GM21737 (cell line): ENCODE data around the gene PAM.
"Not testable (repeated sequence)": the region's sequence is repeated elsewhere in the genome, so short reads cannot be mapped to it uniquely, and the experiment has no call there.

ENCODE experiments used
- ATAC-seq: cut with Tn5 transposase; IDR thresholded peaks from one replicate; pipeline ENCODE4 v1.9.1; 2021; ENCODE audit warnings: mild to moderate bottlenecking, moderate library complexity; ENCODE audit not compliant: unreplicated experiment

PAM gene

DNA sequence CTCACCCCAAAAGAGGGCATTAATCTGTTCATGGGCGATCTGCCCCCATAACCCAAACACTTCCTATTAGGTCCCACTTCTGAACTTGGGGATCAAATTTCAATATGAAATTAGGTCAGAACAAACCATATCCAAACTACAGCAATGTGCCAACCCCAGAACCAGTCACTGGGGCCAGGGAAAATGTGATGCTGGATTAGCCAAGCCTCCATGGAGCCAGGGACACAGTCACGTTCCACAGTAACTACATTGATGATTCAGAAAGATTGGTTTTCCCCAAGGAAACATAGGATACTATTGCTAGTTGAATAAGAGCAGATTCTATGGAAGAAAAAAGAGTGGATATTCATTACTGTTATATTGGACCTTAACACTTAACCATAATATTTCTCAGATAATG, 280.6 kb downstream of the PAM start:
- no peak for ATAC-seq

DNA sequence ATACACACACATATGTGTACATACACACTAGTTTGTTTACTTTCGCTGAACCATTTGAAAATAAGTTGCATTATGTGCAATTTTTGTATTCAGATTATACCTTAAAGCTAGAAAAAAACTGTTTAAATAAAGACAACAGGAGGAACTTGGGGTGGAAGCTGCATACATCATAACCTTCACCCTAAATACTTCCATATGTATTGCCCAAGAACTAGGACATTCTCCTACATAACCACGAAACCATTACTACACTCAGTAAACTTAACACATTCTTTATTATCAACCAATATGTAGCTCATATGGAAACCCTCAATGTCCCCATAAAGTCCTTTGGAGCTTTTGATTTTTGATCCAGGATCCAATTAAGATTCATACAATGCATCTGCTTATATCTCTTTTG, 281.5 kb downstream of the PAM start:
- no peak for ATAC-seq

DNA sequence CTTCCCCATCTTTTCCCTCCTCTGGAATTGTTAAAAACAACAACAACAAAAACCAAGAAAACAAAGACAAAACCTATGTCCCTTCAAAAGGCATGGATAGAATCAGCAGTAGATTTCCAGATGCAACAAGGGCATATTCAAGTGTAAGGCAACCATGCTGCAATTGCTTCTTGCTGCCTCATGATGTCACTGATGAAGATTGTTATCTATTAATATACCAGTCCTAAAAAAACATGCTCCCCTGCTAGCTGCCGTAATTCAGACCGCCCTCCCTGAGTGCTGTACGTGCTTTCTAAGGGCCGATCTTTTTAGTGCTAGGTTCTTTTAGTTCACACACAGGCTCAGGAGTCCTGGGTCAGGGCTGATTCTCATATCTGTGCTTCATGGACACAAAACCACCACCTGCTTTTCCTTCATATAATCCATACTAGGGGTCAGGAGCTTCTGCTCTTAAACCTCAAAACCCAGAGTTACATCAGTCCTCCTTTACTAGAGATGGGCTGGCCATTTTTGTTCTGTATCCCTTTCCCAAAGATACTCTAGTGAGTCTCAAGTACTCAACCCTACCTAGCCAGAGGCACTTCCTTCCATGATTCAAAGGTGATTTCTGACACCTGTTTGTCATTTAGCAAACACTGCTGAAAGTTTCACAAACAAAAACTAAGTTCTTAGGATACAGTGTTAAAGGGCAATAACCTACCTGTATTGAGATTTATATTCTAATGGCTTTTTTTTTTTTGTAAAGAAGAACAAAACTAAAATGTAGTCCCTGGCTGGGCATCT, 282.8 kb downstream of the PAM start:
- no peak for ATAC-seq

DNA sequence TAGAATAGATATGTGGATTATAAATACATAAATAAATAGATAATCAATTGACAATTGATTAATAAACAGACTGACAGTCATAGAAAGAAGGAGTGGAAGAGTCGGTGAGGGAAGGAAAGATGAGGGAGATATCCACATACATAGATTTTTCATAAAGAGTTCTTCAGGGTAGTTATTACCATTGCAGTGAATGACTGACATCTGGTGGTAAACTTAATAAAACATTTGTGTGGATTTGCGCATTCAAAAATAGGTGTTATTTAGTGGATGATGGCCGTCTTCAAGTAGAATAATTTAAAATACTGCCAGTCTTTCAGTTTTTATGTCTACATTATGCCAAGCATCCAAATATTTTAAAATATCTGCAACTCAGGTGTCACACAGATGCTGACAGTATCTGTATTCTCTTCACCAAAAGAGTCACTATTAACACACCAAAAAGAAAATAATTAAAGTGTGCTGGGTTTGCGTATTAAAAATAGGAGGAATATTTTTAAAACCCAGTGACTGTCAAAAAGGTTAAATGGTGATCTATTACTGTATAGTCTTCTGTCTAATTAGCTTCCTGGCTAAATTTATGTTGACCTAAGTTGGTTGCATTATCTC, 286.1 kb downstream of the PAM start:
- ATAC-seq = no peak

DNA sequence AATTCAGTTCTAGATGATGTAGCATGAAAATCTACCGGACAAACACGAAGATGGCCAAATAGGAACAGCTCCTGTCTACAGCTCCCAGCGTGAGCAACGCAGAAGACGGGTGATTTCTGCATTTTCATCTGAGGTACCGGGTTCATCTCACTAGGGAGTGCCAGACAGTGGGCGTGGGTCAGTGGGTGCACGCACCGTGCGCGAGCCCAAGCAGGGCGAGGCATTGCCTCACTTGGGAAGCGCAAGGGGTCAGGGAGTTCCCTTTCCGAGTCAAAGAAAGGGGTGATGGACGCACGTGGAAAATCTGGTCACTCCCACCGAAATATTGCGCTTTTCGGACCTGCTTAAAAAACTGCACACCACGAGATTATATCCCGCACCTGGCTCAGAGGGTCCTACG, 291.6 kb downstream of the PAM start:
- not testable (repeated sequence) for ATAC-seq

DNA sequence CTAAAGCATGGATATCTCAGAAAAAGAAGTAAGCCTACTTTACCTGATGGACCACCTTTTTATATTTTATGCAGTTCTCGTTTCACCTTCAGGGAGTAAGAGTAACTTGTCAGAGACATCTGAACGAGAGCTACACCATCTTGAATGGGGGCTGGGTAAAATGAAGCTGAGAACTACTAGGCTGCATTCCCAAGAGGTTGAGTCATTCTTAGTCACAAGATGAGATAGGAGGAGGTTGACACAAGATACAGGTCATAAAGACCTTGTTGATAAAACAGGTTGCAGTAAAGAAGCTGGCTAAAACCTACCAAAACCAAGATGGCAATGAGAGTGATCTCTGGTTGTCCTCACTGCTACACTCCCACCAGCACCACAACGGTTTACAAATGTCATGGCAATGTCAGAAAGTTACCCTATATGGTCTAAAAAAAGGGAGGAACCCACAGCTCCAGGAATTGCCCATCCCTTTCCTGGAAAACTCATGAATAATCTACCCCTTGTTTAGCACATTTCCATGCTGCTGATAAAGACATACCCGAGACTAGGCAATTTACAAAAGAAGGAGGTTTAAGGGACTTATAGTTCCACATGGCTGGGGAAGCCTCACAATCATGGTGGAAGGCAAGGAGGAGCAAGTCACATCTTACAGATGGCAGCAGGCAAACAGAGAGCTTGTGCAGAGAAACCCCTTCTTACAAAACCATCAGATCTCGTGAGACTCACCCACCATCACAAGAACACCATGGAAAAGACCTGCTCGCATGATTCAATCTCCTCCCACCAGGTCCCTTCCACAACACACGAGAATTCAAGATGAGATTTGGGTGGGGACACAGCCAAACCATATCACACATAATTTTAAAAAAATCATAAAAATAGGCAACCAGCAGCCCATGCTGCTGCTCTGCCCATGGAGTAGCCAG, 302.4 kb downstream of the PAM start:
- no peak for ATAC-seq

DNA sequence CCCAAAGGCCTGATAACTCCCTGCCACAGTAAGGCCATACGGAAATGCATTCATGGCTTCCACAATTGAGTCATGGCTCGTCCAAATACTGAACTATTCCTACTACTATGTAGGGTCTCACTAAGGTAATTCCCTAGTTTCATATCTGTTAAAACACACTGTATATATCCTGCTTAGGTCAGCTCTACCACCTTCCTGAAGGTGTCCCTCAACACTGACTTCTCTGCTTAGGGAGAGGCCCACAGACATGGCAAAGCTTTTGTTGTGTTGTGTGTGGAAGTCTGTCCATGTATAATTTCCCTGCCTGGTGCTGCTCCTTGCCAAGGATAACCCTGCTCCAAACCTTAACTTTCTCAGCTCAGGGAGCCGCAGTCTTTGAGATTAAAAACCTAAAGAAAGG, 304.4 kb downstream of the PAM start:
- no peak for ATAC-seq

DNA sequence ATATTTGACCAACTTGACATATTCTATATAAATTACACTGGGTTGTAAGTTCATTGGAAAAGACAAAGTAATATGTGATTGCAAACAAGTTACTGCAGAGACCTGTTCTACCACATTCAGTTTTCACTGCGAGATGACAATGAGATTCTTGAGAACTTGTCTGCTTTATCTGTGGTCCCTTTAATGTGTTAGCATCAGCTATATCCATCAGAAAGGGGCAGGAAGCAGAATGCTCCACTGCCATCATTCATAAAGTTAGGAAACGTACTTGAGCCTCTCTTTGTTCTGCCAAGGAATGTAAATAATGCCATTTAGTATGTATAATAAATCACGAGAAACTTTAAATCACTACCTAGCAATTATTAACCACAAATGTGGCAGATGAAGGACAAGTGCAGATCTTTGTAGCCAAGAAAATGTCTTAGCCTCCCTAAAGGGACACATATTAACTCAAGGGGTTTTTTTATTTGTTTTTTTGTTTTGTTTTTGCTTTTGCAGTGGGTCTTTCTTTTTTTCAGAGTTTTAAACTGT, 305.4 kb downstream of the PAM start:
- no peak for ATAC-seq

DNA sequence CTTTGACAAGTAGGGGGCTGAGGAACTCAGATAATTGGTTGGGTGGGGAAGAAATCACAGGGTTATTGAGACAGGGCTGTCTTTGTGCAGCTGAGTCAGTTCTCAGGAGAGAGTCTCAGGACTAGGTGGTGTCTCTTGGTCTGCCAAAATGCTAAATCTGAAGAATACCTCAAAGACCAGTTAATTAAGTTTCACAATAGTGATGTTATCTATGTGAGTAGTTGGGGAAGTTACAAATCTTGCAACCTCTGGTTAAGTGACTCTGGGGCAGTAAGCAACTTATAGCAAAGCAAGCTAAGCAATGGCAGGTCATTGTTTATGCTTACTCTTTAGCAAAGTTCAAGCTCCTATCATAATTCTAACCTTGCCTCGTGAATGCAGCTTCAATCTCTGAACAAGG, 311.2 kb downstream of the PAM start:
- no peak for ATAC-seq

DNA sequence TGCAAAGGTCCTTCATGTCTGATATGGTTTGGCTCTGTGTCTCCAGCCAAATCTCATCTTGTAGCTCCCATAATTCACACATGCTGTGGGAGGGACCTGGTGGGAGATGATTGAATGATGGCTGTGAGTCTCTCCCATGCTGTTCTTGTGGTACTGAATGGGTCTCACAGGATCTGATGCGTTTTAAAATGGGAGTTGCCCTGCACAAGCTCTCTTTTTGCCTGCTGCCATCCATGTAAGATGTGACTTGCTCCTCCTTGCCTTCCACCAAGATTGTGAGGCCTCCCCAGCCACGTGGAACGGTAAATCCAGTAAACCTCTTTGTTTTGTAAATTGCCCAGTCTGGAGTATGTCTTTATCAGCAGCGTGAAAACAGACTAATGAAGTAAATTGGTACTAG, 318.4 kb downstream of the PAM start:
- ATAC-seq = not testable (repeated sequence)

DNA sequence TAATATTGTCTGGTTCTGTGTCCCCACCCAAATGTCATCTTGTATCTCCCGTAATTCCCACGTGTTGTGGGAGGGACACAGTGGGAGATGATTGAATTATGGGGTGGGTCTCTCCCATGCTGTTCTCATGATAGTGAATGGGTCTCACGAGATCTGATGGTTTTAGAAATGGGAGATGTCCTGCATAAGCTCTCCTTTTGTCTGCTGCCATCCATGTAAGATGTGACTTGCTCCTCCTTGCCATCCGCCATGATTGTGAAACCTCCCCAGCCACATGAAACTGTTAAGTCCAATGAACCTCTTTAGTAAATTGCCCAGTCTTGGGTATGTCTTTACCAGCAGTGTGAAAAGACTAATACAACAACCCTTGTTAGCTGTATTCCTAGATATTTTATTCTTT, 320.3 kb downstream of the PAM start:
- no peak for ATAC-seq
